H54 (cell line): Measurements from ENCODE around the gene LDHB.

Experiments used
- DNase-seq: peaks from one replicate; pipeline ENCODE4 v3.0.0; 2011; ENCODE audit warnings: low spot score, mixed read lengths; ENCODE audit not compliant: insufficient read length
- FAIRE-seq: peaks from 3 replicates; lab custom pipeline; 2011; peaks lifted over from hg19 to GRCh38; lab: Jason Lieb, UNC
- POLR2A ChIP-seq: IDR thresholded peaks from 2 replicates; pipeline ENCODE4 v1.6.1; 2011; ENCODE audit warnings: low read depth, mild to moderate bottlenecking, low read length

The LDHB gene

GRCh38 chr12:21644516-21644915 is 13.1 kb downstream of the LDHB start:
- no peak for TF ChIP-seq POLR2A
- FAIRE-seq (no peak), DNase-seq (no peak)

- DNase-seq: no peak
- no peak for FAIRE-seq
- no peak for TF ChIP-seq POLR2A
Observed at GRCh38 chr12:21643758-21644157, 13.9 kb downstream of the LDHB start.

- DNase-seq: no peak
- no peak for FAIRE-seq
Observed at GRCh38 chr12:21642707-21643389, 14.8 kb downstream of the LDHB start.

GRCh38 chr12:21638054-21638891 is 19.4 kb downstream of the LDHB start:
- TF ChIP-seq POLR2A: no peak
- FAIRE-seq: no peak

More at GRCh38 chr12:21642707-21643389, 14.8 kb downstream of the LDHB start:
- no peak for TF ChIP-seq POLR2A

GRCh38 chr12:21634245-21634644 is 23.4 kb downstream of the LDHB start:
- DNase-seq: no peak
- no peak for FAIRE-seq
- TF ChIP-seq POLR2A: no peak

More at GRCh38 chr12:21638054-21638891, 19.4 kb downstream of the LDHB start:
- no peak for DNase-seq

- FAIRE-seq: no peak
- no peak for TF ChIP-seq POLR2A
- DNase-seq: no peak
Observed at GRCh38 chr12:21631367-21631766, 26.3 kb downstream of the LDHB start.

GRCh38 chr12:21627924-21628323 is 29.7 kb downstream of the LDHB start:
- TF ChIP-seq POLR2A: no peak
- FAIRE-seq: no peak
- no peak for DNase-seq

- FAIRE-seq (no peak), DNase-seq (no peak)
- TF ChIP-seq POLR2A: no peak
Observed at GRCh38 chr12:21618566-21618965, 39.1 kb downstream of the LDHB start.

GRCh38 chr12:21617030-21617429 is 40.6 kb downstream of the LDHB start:
- FAIRE-seq: no peak
- no peak for TF ChIP-seq POLR2A

GRCh38 chr12:21615431-21615830 is 42.2 kb downstream of the LDHB start:
- TF ChIP-seq POLR2A: no peak
- DNase-seq (no peak), FAIRE-seq (no peak)

More at GRCh38 chr12:21617030-21617429, 40.6 kb downstream of the LDHB start:
- no peak for DNase-seq

- FAIRE-seq (no peak), DNase-seq (no peak)
- TF ChIP-seq POLR2A: no peak
Observed at GRCh38 chr12:21614506-21614905, 43.1 kb downstream of the LDHB start.

- DNase-seq: no peak
- no peak for FAIRE-seq
- TF ChIP-seq POLR2A: no peak
Observed at GRCh38 chr12:21613931-21614330, 43.7 kb downstream of the LDHB start.

- FAIRE-seq (no peak), DNase-seq (no peak)
- no peak for TF ChIP-seq POLR2A
Observed at GRCh38 chr12:21608196-21608595, 49.4 kb downstream of the LDHB start.

- FAIRE-seq: no peak
Observed at GRCh38 chr12:21607701-21608100, 49.9 kb downstream of the LDHB start.

More at GRCh38 chr12:21607701-21608100, 49.9 kb downstream of the LDHB start:
- no peak for DNase-seq
- no peak for TF ChIP-seq POLR2A
